Spinal cord (tissue), 10 donors: ENCODE measurements around the gene MTA3. TPM values are rescaled to one million over a fixed set of nuclear protein-coding genes. Genes with fewer than 3 reads are reported as not detected.

Experiments
- DNase-seq, 6 donors: peaks; one replicate each; pipeline versions ENCODE4 v3.0.0 to v3.0.0-alpha.2; 2013 to 2015; ENCODE audit warnings: low spot score in 6 of 6, low read depth in 4 of 6
- H3K27ac ChIP-seq: one replicate; pipeline ENCODE4 v1.5.1; 2013; ENCODE audit warnings: low read depth, low read length, control low read depth
- H3K27me3 ChIP-seq: one replicate; pipeline ENCODE4 v1.6.1; 2013; ENCODE audit warnings: low read length; ENCODE audit not compliant: control insufficient read depth, insufficient read depth
- H3K36me3 ChIP-seq: one replicate; pipeline ENCODE4 v1.6.1; 2013; ENCODE audit warnings: low read length; ENCODE audit not compliant: control insufficient read depth, insufficient read depth
- H3K4me1 ChIP-seq: one replicate; pipeline ENCODE4 v1.6.1; 2013; ENCODE audit warnings: low read length; ENCODE audit not compliant: control insufficient read depth, insufficient read depth
- H3K4me3 ChIP-seq: one replicate; pipeline ENCODE4 v1.5.1; 2013; ENCODE audit warnings: low read depth, low read length, control low read depth
- H3K9me3 ChIP-seq: one replicate; pipeline ENCODE4 v1.6.1; 2013; ENCODE audit warnings: low read length; ENCODE audit not compliant: control insufficient read depth, insufficient read depth
- WGBS: methylation state at CpG from one replicate; pipeline ENCODE4 v1.1.5; 2013; ENCODE audit warnings: missing lambda C conversion rate; ENCODE audit not compliant: insufficient coverage; 5-methylcytosine and 5-hydroxymethylcytosine counted together
- polyA plus RNA-seq, 2 donors: library from polyadenylated mRNA; unstranded; fragments of 120-200 nt; gene quantifications; one replicate each; pipeline ENCODE4 v1.2.1, GENCODE V29; 2013; ENCODE audit not compliant: insufficient read length in 2 of 2
- total RNA-seq, 2 donors: library from RNA; depleted of rRNA in 1 of 2; stranded (reverse); fragments of 120-200 nt in 1 of 2; fragments of >200 nt in 1 of 2; gene quantifications; one replicate each; pipeline versions ENCODE4 v1.2.3 to v1.2.4, GENCODE V29; 2013 to 2014
- donor health status: healthy.

MTA3 gene
- total and polyA plus RNA-seq, 4 donors: 42.1 to 54.8 (median 52.7) TPM

- peaks cover 61% of the 10 kb centered on the region for H3K36me3 ChIP-seq
- no CpG with 5 or more reads among the region's 1 CpG for WGBS
- H3K4me1 ChIP-seq: peaks cover 23% of the 10 kb centered on the region
- DNase-seq: no peak
- H3K4me3 ChIP-seq: no peak overlapping the region
- H3K27me3 ChIP-seq: no peaks in the 10 kb centered on the region
- no peaks in the 10 kb centered on the region for H3K9me3 ChIP-seq
- H3K27ac ChIP-seq: no peak overlapping the region
Measured at GRCh38 chr2:42758751-42759150, 190.3 kb downstream of the MTA3 start.

DNA sequence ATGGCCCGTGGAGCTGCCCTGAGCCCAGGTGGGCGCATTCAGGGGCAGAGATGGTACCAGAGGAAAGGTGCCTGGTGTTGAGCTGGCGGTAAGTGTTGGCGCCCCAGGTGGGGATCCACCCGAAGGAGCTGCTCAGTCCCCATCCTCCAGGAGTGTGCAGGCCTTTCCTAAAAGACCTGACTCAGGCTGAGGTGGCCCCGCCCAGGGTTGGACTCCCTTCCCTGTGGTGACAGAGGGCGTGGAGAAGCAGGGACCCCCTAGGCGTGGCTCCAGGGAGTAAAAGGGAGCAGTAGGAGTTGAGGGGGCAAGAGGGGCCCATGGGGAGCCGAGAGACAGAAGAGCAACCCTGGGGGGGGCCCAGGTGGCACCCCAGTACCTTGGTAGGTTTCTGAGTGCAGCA is 193.1 kb downstream of the MTA3 start:
- Histone ChIP-seq H3K27me3 (no peaks in the 10 kb centered on the region), H3K9me3 (no peaks in the 10 kb centered on the region), H3K36me3 (peaks cover 58% of the 10 kb centered on the region), H3K4me3 (no peak overlapping the region), H3K4me1 (no peaks in the 10 kb centered on the region), H3K27ac (no peak overlapping the region)
- no peak for DNase-seq
- 93% methylated on average over 9 of the region's 9 CpGs for WGBS

GRCh38 chr2:42762155-42762554 is 193.7 kb downstream of the MTA3 start:
- no peak for DNase-seq
- Histone ChIP-seq H3K9me3 (no peaks in the 10 kb centered on the region), H3K27ac (no peak overlapping the region), H3K4me3 (no peak overlapping the region), H3K36me3 (peaks cover 58% of the 10 kb centered on the region), H3K27me3 (no peaks in the 10 kb centered on the region), H3K4me1 (no peaks in the 10 kb centered on the region)
- 95% methylated on average over 3 of the region's 5 CpGs for WGBS

- Histone ChIP-seq H3K4me1 (no peaks in the 10 kb centered on the region), H3K27me3 (no peaks in the 10 kb centered on the region), H3K4me3 (no peak overlapping the region), H3K27ac (no peak overlapping the region), H3K36me3 (peaks cover 65% of the 10 kb centered on the region), H3K9me3 (no peaks in the 10 kb centered on the region)
- 97% methylated on average over 44 of the region's 45 CpGs for WGBS
- no peak for DNase-seq
Measured at GRCh38 chr2:42762823-42763804, 194.7 kb downstream of the MTA3 start.

DNA sequence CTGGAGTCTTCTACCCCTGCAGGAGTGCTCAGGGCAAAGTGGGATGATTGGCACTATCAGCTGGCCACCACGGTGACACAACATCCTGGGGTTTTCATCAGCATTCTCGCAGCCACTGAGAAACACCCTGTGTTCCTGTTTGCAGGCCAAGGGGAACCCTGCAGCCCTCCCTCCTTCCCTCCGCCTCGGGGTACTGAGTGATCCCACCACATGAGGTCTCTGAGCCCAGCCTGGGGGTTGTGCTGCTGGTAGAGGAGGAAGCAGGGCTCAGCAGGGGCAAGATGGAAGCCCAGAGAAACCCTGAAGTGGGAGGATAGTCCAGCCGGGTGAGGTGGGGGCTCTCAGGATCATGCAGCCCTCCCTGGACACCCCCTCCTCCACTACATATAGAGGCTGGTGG is 195.7 kb downstream of the MTA3 start, which contains the start of gene OXER1:
Gene OXER1 (minus strand): TSS at position 40 of the 400 bp plus-strand sequence. CDS start 73 bp downstream, outside the sequence.
- Histone ChIP-seq H3K4me1 (no peaks in the 10 kb centered on the region), H3K9me3 (no peaks in the 10 kb centered on the region), H3K27me3 (no peaks in the 10 kb centered on the region), H3K27ac (no peak within 1 kb of the TSS), H3K4me3 (no peak within 1 kb of the TSS), H3K36me3 (peaks cover 67% of the 10 kb centered on the region)
- DNase-seq: no peak
- WGBS: 72% methylated on average over 2 of the region's 5 CpGs

DNA sequence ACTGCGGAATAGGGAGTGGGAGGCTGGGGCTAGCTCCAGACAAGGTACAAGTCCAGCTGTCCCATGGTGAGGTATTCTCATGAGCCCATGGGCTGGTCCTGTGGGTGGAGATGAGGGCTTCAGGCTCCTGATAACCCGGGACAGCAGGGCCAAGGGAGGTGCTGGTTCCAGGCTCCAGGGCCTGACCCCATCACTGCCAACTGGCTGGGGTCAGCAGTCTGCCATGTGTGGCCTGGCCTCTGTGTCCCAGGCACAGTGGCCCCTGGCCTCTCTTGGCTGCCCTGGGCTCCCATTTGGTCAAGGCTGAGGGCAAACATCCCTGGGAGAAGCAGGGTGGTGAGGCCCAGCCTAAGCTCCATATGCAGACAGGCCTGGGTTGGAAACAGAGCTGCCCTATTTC is 196.5 kb downstream of the MTA3 start:
- Histone ChIP-seq H3K4me1 (no peaks in the 10 kb centered on the region), H3K27ac (no peak overlapping the region), H3K4me3 (no peak overlapping the region), H3K36me3 (peaks cover 65% of the 10 kb centered on the region), H3K9me3 (no peaks in the 10 kb centered on the region), H3K27me3 (no peaks in the 10 kb centered on the region)
- 97% methylated on average over 2 of the region's 2 CpGs for WGBS
- no peak for DNase-seq

DNA sequence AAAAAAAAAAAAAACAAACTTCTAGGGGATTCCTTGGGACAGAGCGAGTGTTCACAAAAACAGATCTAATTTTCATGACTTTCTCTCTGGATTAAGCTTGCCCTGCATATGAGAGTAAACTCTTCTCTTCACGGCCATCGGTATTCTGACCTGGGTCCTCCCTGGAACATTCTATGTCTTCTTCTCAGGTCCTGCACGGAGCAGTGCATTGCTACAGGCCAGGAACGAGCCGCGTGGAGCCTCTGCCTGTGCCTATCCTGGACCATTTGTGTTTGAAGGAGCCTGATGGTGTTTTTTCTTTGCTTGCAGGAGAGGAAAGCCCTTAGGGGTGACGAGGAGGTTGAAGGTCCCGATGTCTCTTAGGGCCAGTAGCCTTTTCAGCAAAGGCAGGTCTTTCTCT is 197.3 kb downstream of the MTA3 start:
- Histone ChIP-seq H3K27me3 (no peaks in the 10 kb centered on the region), H3K36me3 (peaks cover 61% of the 10 kb centered on the region), H3K27ac (no peak overlapping the region), H3K4me3 (no peak overlapping the region), H3K4me1 (no peaks in the 10 kb centered on the region), H3K9me3 (no peaks in the 10 kb centered on the region)
- WGBS: 94% methylated on average over 9 of the region's 9 CpGs
- no peak for DNase-seq

DNA sequence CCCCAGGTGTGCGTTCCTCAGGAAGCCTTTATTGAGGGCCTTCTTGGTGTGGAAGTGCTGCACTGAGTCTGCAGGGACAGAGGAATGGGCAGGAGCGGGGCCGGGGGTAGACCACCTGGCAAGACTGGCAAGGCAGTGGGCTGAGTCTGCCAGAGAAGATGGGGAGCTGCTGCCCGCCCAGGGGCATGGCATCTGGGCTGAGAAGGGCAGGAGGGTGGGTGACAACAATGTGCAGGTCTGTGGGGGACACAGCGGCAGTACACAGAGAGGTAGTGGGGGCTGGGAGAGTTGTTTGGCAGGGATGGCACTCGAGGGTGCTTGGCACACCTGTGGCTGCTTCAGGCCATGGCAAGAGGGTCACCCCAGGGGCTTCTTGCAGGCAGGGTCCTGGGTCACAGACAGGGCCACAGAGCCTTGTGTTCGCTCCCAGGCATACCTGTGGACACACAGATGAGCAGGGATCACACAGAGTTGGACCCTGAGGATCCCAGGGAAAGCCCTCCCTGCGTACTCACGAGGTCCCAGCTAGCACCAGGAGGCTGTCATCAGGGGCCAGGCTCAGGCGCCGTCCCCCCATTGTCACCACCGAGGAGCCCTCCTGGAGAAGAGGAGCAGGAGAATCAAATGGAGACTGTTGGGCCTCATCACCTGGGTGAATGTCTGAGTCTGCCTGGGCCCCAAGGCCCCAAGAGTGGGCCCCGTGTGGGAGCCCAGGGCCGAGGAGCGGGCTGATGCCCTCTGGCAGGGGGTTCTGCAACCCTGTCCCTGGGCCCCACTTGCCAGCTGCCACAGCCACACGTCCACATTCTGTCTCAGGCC is 198.9 kb downstream of the MTA3 start:
- Histone ChIP-seq H3K4me3 (no peak overlapping the region), H3K36me3 (peaks cover 46% of the 10 kb centered on the region), H3K27me3 (no peaks in the 10 kb centered on the region), H3K9me3 (no peaks in the 10 kb centered on the region), H3K4me1 (peaks cover 4% of the 10 kb centered on the region), H3K27ac (no peak overlapping the region)
- DNase-seq: no peak
- 91% methylated on average over 16 of the region's 16 CpGs for WGBS

DNA sequence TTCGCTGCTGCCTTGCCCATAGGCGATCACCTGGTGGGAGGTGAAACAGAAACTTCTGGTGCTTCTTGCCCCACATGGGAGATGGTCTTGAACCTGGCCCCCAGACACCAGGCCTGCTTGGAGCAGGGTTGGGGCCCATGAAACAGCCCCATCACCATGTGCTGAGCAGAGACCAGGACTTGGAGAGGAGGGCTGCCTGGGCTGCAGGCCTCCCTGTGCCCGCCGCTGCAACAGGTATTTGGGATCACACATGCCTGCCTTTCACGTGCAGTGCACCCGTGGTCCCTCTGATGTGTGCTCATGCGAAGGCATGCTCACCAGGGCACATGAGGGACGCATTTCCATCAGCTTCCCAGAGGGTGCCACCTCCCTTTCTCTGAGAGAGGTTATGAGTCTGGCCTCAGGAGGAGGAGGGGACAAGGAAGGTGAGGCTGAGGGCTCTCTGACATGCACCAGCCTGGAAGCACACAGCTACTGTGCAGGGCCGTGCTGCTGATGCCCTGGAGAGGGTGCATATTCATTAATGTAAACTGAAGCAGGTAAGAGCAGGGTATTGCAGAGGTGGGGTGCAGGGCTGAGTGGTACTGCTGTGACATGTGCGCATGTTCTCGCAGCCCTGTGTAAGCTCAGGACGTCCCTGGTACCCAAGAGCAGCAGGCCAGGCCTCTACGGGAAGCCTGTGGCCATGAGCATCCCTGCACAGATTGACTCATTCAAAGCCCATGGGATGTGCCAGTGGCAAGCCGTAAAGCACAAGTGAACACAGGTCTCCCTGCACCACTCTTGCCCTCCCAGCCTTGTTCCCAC is 199.7 kb downstream of the MTA3 start:
- DNase-seq: no peak
- Histone ChIP-seq H3K36me3 (peaks cover 38% of the 10 kb centered on the region), H3K4me3 (no peak overlapping the region), H3K4me1 (peaks cover 4% of the 10 kb centered on the region), H3K27ac (no peak overlapping the region), H3K9me3 (no peaks in the 10 kb centered on the region), H3K27me3 (no peaks in the 10 kb centered on the region)
- WGBS: 80% methylated on average over 14 of the region's 14 CpGs
